NCI-H1105 treated with DMSO at 0.1 percent for 48 hours (cell line): ENCODE data around the gene CD320.
"Not testable (repeated sequence)": the region's sequence is repeated elsewhere in the genome, so short reads cannot be mapped to it uniquely, and the experiment has no call there.

Experiments used
- DNase-seq: peaks from one replicate; lab custom pipeline; 2025; lab: John Stamatoyannopoulos, UW

CD320 gene

GRCh38 chr19:8333767-8334457, 25.8 kb upstream of the CD320 start:
- DNase-seq = peak; percentile 54

DNA sequence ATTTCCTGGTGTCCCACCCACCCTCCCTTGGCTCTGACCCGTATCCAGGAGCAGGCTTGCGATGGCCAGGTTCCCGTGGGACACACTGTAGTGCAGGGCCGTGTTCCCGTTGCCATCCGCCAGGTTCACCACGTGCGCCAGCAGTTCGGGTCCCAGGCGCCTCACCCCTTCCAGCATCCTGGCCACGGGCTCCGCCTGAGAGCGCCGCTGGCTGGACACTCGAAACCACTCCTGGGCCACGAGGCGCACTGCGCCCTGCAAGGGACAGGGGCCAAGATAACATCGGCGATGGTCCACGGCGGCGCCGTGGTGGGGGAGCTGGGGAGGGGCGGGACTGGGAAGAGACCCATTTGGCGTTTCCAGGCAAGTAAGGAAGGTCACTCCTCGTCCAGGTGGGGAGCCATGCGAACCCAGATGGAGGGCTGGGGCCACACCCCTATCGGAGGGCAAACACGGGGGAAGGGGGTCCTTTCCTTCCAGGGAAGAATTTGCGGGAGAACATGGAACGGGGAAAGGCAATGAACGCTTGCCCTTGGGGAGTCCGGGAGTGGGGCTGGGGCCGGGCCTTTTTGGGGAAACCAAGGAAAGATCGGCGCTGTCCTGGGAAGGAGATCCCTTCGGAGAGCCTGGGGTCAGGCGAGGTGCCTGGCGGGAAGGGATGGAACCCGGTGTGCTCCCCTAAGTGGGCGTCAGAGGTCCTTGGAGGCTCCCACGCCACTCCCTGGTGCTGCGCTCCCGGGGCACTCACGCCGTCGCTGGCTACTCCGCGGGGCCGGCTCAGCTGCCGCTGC, 25.0 kb upstream of the CD320 start:
- no peak for DNase-seq

- DNase-seq = no peak
Observed at GRCh38 chr19:8331263-8331845, 23.2 kb upstream of the CD320 start.

- DNase-seq = no peak
Observed at GRCh38 chr19:8329996-8330395, 21.8 kb upstream of the CD320 start.

DNA sequence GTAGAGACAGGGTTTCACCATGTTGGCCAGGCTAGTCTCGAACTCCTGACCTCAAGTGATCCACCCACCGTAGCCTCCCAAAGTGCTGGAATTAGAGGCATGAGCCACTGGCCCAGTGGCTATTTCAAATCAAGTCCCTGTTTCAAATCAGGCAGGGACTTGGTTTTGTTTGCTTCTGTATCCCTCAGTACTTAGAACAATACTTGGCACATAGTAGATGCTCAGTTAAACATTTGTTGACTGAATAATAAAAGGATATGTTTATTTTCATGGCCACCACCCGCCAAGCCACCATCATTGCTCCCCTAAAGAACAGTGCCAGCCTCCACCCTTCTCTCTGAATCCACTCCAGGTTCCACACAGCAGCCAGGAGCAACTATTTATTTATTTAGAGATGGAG, 17.3 kb upstream of the CD320 start:
- no peak for DNase-seq

GRCh38 chr19:8324186-8325050, 16.3 kb upstream of the CD320 start:
- DNase-seq = no peak

DNA sequence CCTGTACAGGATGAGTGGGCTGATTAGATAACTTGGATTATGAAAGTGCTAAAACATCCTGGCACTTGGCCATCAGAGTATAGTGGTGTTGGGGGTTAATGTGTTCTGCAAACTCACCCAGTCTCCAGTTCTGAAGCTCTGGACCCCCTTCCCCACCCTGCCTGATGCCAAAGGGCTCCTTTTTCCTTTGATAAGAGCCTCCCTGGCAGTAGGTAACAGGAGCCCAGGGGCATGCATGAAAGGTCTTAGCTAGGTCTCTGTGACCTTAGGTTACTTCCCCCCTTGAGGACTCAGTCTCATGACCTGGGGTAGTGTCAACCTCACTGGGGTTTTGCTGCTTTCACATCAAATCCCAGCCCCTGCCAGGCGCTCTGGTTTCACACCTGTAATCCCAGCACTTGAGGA, 15.6 kb upstream of the CD320 start:
- DNase-seq = no peak

DNA sequence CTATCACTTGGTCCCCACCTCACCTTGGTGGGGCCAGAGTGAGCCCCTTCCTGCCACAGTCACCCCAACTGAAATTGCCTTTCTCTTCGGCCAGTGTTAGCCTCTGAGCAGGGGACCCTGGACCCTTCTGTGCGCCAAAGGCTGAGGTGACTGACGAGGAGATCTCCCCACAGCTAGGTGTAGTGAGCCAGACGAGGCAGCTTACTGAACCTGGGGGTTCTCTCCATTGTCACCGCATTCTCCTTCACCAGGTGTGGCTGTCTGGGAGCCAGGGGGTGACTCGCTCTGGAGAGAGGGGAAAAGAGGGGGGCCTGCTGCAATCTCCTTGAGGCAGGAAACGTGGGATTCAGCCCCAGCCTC, 14.5 kb upstream of the CD320 start:
- no peak for DNase-seq

GRCh38 chr19:8321986-8322637, 14.0 kb upstream of the CD320 start:
- no peak for DNase-seq

- peak; percentile 93 for DNase-seq
Observed at GRCh38 chr19:8321067-8321985, 13.2 kb upstream of the CD320 start, which contains the start of the genes NDUFA7 and RPS28. Gene NDUFA7 (minus strand): TSS chr19:8321375. CDS start chr19:8321358, 17 bp downstream. Gene RPS28 (plus strand): TSS chr19:8321496. CDS start chr19:8321531, 35 bp downstream.

DNA sequence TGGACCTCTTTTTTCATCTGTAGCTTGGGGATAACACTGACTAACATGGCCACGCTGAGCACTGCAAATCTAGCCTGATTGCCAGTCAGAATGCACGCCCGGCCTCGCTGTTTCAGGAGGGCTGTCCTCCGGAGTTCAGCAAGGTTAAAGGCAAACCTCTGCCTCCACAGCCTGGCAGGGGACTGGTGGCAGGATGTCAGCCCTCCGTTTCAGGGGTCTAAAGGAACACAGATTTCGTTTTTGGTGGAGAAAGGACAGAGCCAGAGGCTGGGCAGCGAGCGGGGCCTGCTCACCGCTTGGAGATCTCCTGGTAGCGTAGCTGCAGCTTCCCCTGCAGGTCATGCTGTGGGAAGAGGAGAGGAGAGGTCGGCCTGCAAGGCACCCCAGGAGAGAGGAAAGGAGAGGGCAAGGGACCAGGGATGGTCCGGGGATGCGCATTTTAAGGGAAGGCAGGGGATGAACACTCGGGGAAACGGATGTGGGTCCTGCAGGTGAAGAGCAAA, 12.5 kb upstream of the CD320 start:
- DNase-seq = no peak

- no peak for DNase-seq
Observed at GRCh38 chr19:8319807-8320520, 11.8 kb upstream of the CD320 start.

- DNase-seq = not testable (repeated sequence)
Observed at GRCh38 chr19:8318835-8319234, 10.7 kb upstream of the CD320 start.

- no peak for DNase-seq
Observed at GRCh38 chr19:8316351-8317125, 8.4 kb upstream of the CD320 start.

DNA sequence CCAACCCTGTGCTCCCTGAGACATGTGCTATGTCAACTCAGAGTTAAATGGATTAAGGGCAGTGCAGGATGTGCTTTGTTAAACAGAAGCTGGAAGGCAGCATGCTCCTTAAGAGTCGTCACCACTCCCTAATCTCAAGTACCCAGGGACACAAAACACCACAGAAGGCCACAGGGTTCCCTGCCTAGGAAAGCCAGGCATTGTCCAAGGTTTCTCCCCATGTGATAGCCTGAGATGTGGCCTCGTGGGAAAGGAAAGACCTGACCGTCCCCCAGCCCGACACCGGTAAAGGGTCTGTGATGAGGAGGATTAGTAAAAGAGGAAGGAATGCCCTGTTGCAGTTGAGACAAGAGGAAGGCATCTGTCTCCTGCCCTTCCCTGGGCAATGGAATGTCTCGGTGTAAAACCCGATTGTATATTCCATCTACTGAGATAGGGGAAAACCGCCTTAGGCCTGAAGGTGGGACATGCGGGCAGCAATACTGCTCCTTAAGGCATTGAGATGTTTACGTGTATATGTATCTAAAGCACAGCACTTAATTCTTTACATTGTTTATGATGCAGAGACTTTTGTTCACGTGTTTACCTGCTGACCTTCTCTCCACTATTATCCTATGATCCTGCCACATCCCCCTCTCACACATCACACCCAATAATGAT, 7.0 kb upstream of the CD320 start:
- DNase-seq = not testable (repeated sequence)

GRCh38 chr19:8311461-8312260, 3.5 kb upstream of the CD320 start:
- peak; percentile 22 for DNase-seq

DNA sequence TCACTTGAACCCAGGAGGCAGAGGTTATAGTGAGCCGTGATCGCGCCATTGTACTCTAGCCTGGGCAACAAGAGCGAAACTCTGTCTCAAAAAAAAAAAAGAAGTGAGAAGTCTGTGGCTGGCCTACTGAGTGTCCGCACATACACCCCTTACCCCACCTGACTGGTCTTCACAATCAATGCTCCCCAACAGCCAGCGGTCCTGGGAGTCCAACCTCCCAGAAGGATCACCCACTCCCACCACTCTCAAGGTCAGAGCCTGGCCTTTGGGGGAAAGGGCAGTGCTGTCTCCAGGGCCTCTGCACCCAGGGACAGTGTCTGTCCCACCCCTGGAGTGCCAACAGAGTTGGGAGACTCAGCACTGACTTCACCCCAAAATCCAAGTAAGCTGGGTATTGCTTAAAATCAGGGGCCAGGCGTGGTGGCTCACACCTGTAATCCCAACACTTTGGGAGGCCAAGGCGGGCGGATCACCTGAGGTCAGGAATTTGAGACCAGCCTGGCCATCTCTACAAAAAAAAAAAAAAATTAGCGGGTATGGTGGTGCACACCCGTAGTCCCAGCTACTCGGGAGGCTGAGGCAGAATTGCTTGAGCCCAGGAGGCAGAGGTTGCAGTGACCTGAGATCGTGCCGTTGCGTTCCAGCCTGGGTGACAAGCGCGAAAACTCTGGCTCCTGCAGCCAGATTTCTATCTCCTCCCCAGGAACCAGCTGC, 2.3 kb upstream of the CD320 start:
- no peak for DNase-seq
